OCI-LY7 (cell line): ENCODE results near the gene TXNIP. TPM values are rescaled to one million over a fixed set of nuclear protein-coding genes. Genes with fewer than 3 reads are reported as not detected.

Experiments
- BruUV-seq: library from RNA; stranded (reverse); fragments of 400-500 nt; replicated peaks from 2 replicates; lab custom pipeline; 2021; lab: Mats Ljungman, UMichigan
- CTCF ChIA-PET: fragments of 300-600 bp; sonication (Branson Sonifier 250); formaldehyde crosslinking; loops from one replicate; lab custom pipeline; 2022; ENCODE audit warnings: antibody characterized with exemption; ENCODE audit not compliant: unreplicated experiment; lab: Charles Lee
- POLR2A ChIA-PET: fragments of 300-600 bp; sonication (Branson Sonifier 250); formaldehyde crosslinking; loops from one replicate; lab custom pipeline; 2022; ENCODE audit warnings: antibody characterized with exemption; lab: Charles Lee
- DNase-seq: peaks from one replicate; pipeline ENCODE4 v3.0.0-alpha.2; 2015; ENCODE audit warnings: low spot score
- H2AFZ ChIP-seq: fragments of 200-600 bp; sonication (generic), shearing (Covaris generic); 2 replicates; pipeline ENCODE4 v1.6.1; 2014; ENCODE audit warnings: mild to moderate bottlenecking, antibody characterized with exemption, low read length, moderate library complexity
- H3K27ac ChIP-seq: fragments of 200-600 bp; sonication (generic); 2 replicates; pipeline ENCODE4 v1.5.1; 2014; ENCODE audit warnings: mixed run types, low read depth, mild to moderate bottlenecking, moderate library complexity, low read length, inconsistent platforms; ENCODE audit not compliant: poor library complexity, severe bottlenecking
- H3K36me3 ChIP-seq: fragments of 200-600 bp; sonication (generic); 2 replicates; pipeline ENCODE4 v1.6.1; 2014; ENCODE audit warnings: mild to moderate bottlenecking, antibody characterized with exemption, low read length, moderate library complexity, mixed read lengths; ENCODE audit not compliant: insufficient read depth
- H3K4me1 ChIP-seq: fragments of 200-600 bp; sonication (generic); 2 replicates; pipeline ENCODE4 v1.5.1; 2014; ENCODE audit warnings: mild to moderate bottlenecking, low read length; ENCODE audit not compliant: insufficient read depth, poor library complexity, severe bottlenecking
- H3K4me2 ChIP-seq: fragments of 200-600 bp; sonication (generic); 2 replicates; pipeline ENCODE4 v1.6.1; 2014; ENCODE audit warnings: mild to moderate bottlenecking, low read length
- H3K4me3 ChIP-seq: fragments of 200-600 bp; sonication (generic); 2 replicates; pipeline ENCODE4 v1.5.1; 2014; ENCODE audit warnings: mild to moderate bottlenecking, low read depth, low read length; ENCODE audit not compliant: poor library complexity, severe bottlenecking
- H3K79me2 ChIP-seq: fragments of 200-600 bp; sonication (generic); 2 replicates; pipeline ENCODE4 v1.6.1; 2016; ENCODE audit warnings: low read depth, mild to moderate bottlenecking, low read length, moderate library complexity, mixed read lengths; ENCODE audit not compliant: insufficient read depth
- H3K9me2 ChIP-seq: fragments of 200-600 bp; sonication (generic); 2 replicates; pipeline ENCODE4 v1.6.1; 2016; ENCODE audit warnings: mild to moderate bottlenecking, low read length, mixed read lengths; ENCODE audit not compliant: insufficient read depth
- H3K9me3 ChIP-seq: fragments of 200-600 bp; sonication (generic); 2 replicates; pipeline ENCODE4 v1.6.1; 2014; ENCODE audit warnings: mild to moderate bottlenecking, mixed run types, low read length, mixed read lengths
- H4K20me1 ChIP-seq: fragments of 200-600 bp; sonication (generic); 2 replicates; pipeline ENCODE4 v1.6.1; 2014; ENCODE audit warnings: mild to moderate bottlenecking, antibody characterized with exemption, low read length, moderate library complexity, mixed read lengths; ENCODE audit not compliant: insufficient read depth
- CTCF ChIP-seq: fragments of 200-600 bp; sonication (generic); conservative IDR thresholded peaks from 2 replicates; pipeline ENCODE4 v1.5.1; 2014; ENCODE audit warnings: mild to moderate bottlenecking, antibody characterized with exemption, low read length, moderate library complexity, mixed read lengths
- EZH2phosphoT487 ChIP-seq: fragments of 200-600 bp; sonication (generic); IDR thresholded peaks from 2 replicates; pipeline ENCODE4 v1.6.1; 2018; ENCODE audit warnings: low read depth, borderline replicate concordance, mild to moderate bottlenecking, mixed run types, antibody characterized with exemption, low read length, moderate library complexity, mixed read lengths
- intact Hi-C: fragments of 100-400 bp; cut with micrococcal nuclease; formaldehyde crosslinking; loops from one replicate; pipeline ENCODE4 v1.10.0; 2022; ENCODE audit not compliant: unreplicated experiment
- total RNA-seq, 2 experiments: library from RNA; depleted of rRNA in 1 of 2; stranded (reverse); fragments of >200 nt in 1 of 2; shearing (Covaris generic) in 1 of 2; gene quantifications; 2 replicates each; pipeline ENCODE4 v1.2.3, GENCODE V29; 2014 to 2022

Gene TXNIP
- total RNA-seq, 2 experiments from 2014 or later: 50.3 to 144 TPM

DNA sequence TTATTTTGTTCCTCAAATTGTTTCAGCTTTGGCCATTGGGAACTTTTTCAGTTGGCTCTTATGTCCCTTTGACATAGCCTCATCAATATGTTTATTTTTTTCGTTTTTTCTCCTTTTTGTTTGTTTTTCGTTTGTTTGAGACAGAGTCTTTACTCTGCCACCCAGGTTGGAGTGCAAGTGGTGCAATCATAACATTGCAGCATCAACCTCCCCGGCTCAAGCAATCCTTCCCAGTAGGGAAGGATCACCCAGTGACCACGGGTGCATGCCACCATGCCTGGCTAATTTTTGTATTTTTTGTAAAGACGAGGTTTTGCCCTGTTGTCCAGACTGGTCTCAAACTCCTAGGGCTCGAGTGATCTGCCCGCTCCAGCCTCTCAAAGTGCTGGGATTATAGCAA, 23.8 kb downstream of the TXNIP start:
- H3K9me2 ChIP-seq: no peaks in the 10 kb centered on the region
- no peak for TF ChIP-seq EZH2phosphoT487
- TF ChIP-seq CTCF: no peak
- no peaks in the 10 kb centered on the region for H3K9me3 ChIP-seq
- no peak for DNase-seq
- H3K79me2 ChIP-seq: no peaks in the 10 kb centered on the region
- no peak overlapping the region for H3K4me2 ChIP-seq
- peaks cover 7% of the 10 kb centered on the region for H3K4me1 ChIP-seq
- no peak overlapping the region for H3K27ac ChIP-seq
- H2AFZ ChIP-seq: no peak overlapping the region
- ChIA-PET CTCF (no interaction called here), POLR2A (no interaction called here)
- H3K36me3 ChIP-seq: peaks cover 2% of the 10 kb centered on the region
- intact Hi-C loops: no loop called here
- H4K20me1 ChIP-seq: no peaks in the 10 kb centered on the region
- no TSS peak for BruUV-seq
- no peak overlapping the region for H3K4me3 ChIP-seq

GRCh38 chr1:145967288-145967687, 29.1 kb downstream of the TXNIP start:
- ChIA-PET CTCF (no interaction called here), POLR2A (interaction anchor here (0.7 to 5.5 kb wide), 3 partner anchors 10 to 109 kb away, joined by 4 to 58 read pairs (median 12); partner anchors contain the start of genes LIX1L and PIAS3)
- H3K4me2 ChIP-seq: no peak overlapping the region
- no peak overlapping the region for H3K4me3 ChIP-seq
- no peak for DNase-seq
- H3K27ac ChIP-seq: no peak overlapping the region
- intact Hi-C loops: no loop called here
- no TSS peak for BruUV-seq
- peaks cover 3% of the 10 kb centered on the region; the same call in 1 of the 2 replicates for H3K9me3 ChIP-seq
- H3K9me2 ChIP-seq: no peaks in the 10 kb centered on the region
- TF ChIP-seq CTCF (no peak), EZH2phosphoT487 (no peak)
- H3K79me2 ChIP-seq: peaks cover 6% of the 10 kb centered on the region; the same call in 1 of the 2 replicates
- no peaks in the 10 kb centered on the region for H4K20me1 ChIP-seq
- no peak overlapping the region for H2AFZ ChIP-seq
- H3K36me3 ChIP-seq: peaks cover 6% of the 10 kb centered on the region
- peaks cover 23% of the 10 kb centered on the region for H3K4me1 ChIP-seq

GRCh38 chr1:145965119-145965744, 31.1 kb downstream of the TXNIP start:
- no peak for TF ChIP-seq CTCF
- TF ChIP-seq EZH2phosphoT487: no peak
- no peak for DNase-seq
- Histone ChIP-seq H2AFZ (peak overlapping the region; percentile 84), H3K9me2 (no peaks in the 10 kb centered on the region), H3K9me3 (peaks cover 3% of the 10 kb centered on the region; the same call in 1 of the 2 replicates), H3K4me2 (peak overlapping the region; percentile 96), H3K4me1 (peaks cover 44% of the 10 kb centered on the region), H3K79me2 (peaks cover 6% of the 10 kb centered on the region; the same call in 1 of the 2 replicates), H4K20me1 (no peaks in the 10 kb centered on the region), H3K27ac (peak overlapping the region; percentile 36), H3K4me3 (peak overlapping the region; percentile 75), H3K36me3 (peaks cover 6% of the 10 kb centered on the region)
- BruUV-seq: no TSS peak
- ChIA-PET POLR2A (interaction anchor here (0.5 to 5.5 kb wide), 20 partner anchors 10 to 139 kb away, joined by 3 to 58 read pairs (median 4); partner anchors contain the start of genes PIAS3 and RBM8A), CTCF (interaction anchor here (0.6 to 1.1 kb wide), 3 partner anchors 33 to 120 kb away, joined by 3 read pairs; partner anchors contain the start of gene NUDT17)
- intact Hi-C loops: no loop called here
